Stimulated activated memory B cell treated with anti-CD40 and anti-IgM and Interleukin-4, amounts not matched to agents 10 μg/mL and 1 μg/mL and 100 μg/mL, for 72 hours (primary cell): ENCODE measurements around the gene PCDH15.
"Not testable (repeated sequence)": the region's sequence is repeated elsewhere in the genome, so short reads cannot be mapped to it uniquely, and the experiment has no call there.

Source experiments
- ATAC-seq: fragments of 150-1000 bp; cut with Tn5 transposase; 2 replicates; pipeline ENCODE4 v1.10.0; 2021
- H3K27ac Mint-ChIP-seq: one replicate; pipeline ENCODE4 v1.8.0; 2022; ENCODE audit warnings: mild to moderate bottlenecking, mixed read lengths
- H3K27me3 Mint-ChIP-seq: one replicate; pipeline ENCODE4 v1.8.0; 2022; ENCODE audit warnings: mixed read lengths
- H3K36me3 Mint-ChIP-seq: one replicate; pipeline ENCODE4 v1.8.0; 2022; ENCODE audit warnings: mixed read lengths
- H3K4me1 Mint-ChIP-seq: one replicate; pipeline ENCODE4 v1.8.0; 2022; ENCODE audit warnings: mixed read lengths
- H3K4me3 Mint-ChIP-seq: one replicate; pipeline ENCODE4 v1.8.0; 2022; ENCODE audit warnings: mild to moderate bottlenecking, moderate library complexity, mixed read lengths
- H3K9me3 Mint-ChIP-seq: one replicate; pipeline ENCODE4 v1.8.0; 2022; ENCODE audit warnings: mixed read lengths

Gene PCDH15

GRCh38 chr10:54441275-54441674, 359.8 kb downstream of the PCDH15 start:
- no peaks in the 10 kb centered on the region for H3K36me3 Mint-ChIP-seq
- H3K27ac Mint-ChIP-seq: no peak overlapping the region
- no peaks in the 10 kb centered on the region for H3K9me3 Mint-ChIP-seq
- no peak for ATAC-seq
- no peaks in the 10 kb centered on the region for H3K4me1 Mint-ChIP-seq
- no peak overlapping the region for H3K4me3 Mint-ChIP-seq
- H3K27me3 Mint-ChIP-seq: no peaks in the 10 kb centered on the region

GRCh38 chr10:54434782-54435181, 366.2 kb downstream of the PCDH15 start:
- peaks cover 6% of the 10 kb centered on the region for H3K9me3 Mint-ChIP-seq
- no peaks in the 10 kb centered on the region for H3K4me1 Mint-ChIP-seq
- no peak overlapping the region for H3K27ac Mint-ChIP-seq
- no peaks in the 10 kb centered on the region for H3K27me3 Mint-ChIP-seq
- no peak for ATAC-seq
- H3K36me3 Mint-ChIP-seq: no peaks in the 10 kb centered on the region
- no peak overlapping the region for H3K4me3 Mint-ChIP-seq

- ATAC-seq: no peak
- Mint-ChIP-seq H3K4me3 (no peak overlapping the region), H3K27ac (no peak overlapping the region), H3K36me3 (no peaks in the 10 kb centered on the region), H3K4me1 (no peaks in the 10 kb centered on the region), H3K9me3 (peaks cover 3% of the 10 kb centered on the region), H3K27me3 (no peaks in the 10 kb centered on the region)
Observed at GRCh38 chr10:54415483-54415882, 385.5 kb downstream of the PCDH15 start.

- H3K27ac Mint-ChIP-seq: no peak overlapping the region
- H3K36me3 Mint-ChIP-seq: no peaks in the 10 kb centered on the region
- no peaks in the 10 kb centered on the region for H3K27me3 Mint-ChIP-seq
- H3K4me3 Mint-ChIP-seq: no peak overlapping the region
- peaks cover 5% of the 10 kb centered on the region for H3K9me3 Mint-ChIP-seq
- no peaks in the 10 kb centered on the region for H3K4me1 Mint-ChIP-seq
- no peak for ATAC-seq
Observed at GRCh38 chr10:54402576-54402975, 398.5 kb downstream of the PCDH15 start.

- ATAC-seq: no peak
- no peaks in the 10 kb centered on the region for H3K27me3 Mint-ChIP-seq
- no peaks in the 10 kb centered on the region for H3K4me1 Mint-ChIP-seq
- no peak overlapping the region for H3K4me3 Mint-ChIP-seq
- H3K36me3 Mint-ChIP-seq: no peaks in the 10 kb centered on the region
- no peak overlapping the region for H3K27ac Mint-ChIP-seq
- peaks cover 6% of the 10 kb centered on the region for H3K9me3 Mint-ChIP-seq
Observed at GRCh38 chr10:54396031-54396430, 405.0 kb downstream of the PCDH15 start.

GRCh38 chr10:54394598-54394997, 406.4 kb downstream of the PCDH15 start:
- H3K36me3 Mint-ChIP-seq, ATAC-seq, H3K4me3 Mint-ChIP-seq, H3K27ac Mint-ChIP-seq, H3K4me1 Mint-ChIP-seq, H3K9me3 Mint-ChIP-seq, H3K27me3 Mint-ChIP-seq: not testable (repeated sequence)

- H3K27me3 Mint-ChIP-seq: no peaks in the 10 kb centered on the region
- H3K36me3 Mint-ChIP-seq: no peaks in the 10 kb centered on the region
- no peaks in the 10 kb centered on the region for H3K4me1 Mint-ChIP-seq
- peaks cover 2% of the 10 kb centered on the region for H3K9me3 Mint-ChIP-seq
- H3K27ac Mint-ChIP-seq: no peak overlapping the region
- no peak overlapping the region for H3K4me3 Mint-ChIP-seq
- no peak for ATAC-seq
Observed at GRCh38 chr10:54372179-54372578, 428.9 kb downstream of the PCDH15 start.

GRCh38 chr10:54368984-54369383, 432.0 kb downstream of the PCDH15 start:
- H3K4me1 Mint-ChIP-seq: no peaks in the 10 kb centered on the region
- H3K27me3 Mint-ChIP-seq: no peaks in the 10 kb centered on the region
- H3K27ac Mint-ChIP-seq: no peak overlapping the region
- no peak overlapping the region for H3K4me3 Mint-ChIP-seq
- H3K9me3 Mint-ChIP-seq: peaks cover 5% of the 10 kb centered on the region
- ATAC-seq: no peak
- H3K36me3 Mint-ChIP-seq: no peaks in the 10 kb centered on the region

GRCh38 chr10:54363390-54363789, 437.6 kb downstream of the PCDH15 start:
- H3K4me1 Mint-ChIP-seq: no peaks in the 10 kb centered on the region
- no peak overlapping the region for H3K4me3 Mint-ChIP-seq
- H3K27ac Mint-ChIP-seq: no peak overlapping the region
- no peaks in the 10 kb centered on the region for H3K36me3 Mint-ChIP-seq
- no peaks in the 10 kb centered on the region for H3K27me3 Mint-ChIP-seq
- H3K9me3 Mint-ChIP-seq: peaks cover 2% of the 10 kb centered on the region
- ATAC-seq: no peak

- H3K27me3 Mint-ChIP-seq: no peaks in the 10 kb centered on the region
- no peak overlapping the region for H3K27ac Mint-ChIP-seq
- no peaks in the 10 kb centered on the region for H3K36me3 Mint-ChIP-seq
- no peak for ATAC-seq
- H3K4me3 Mint-ChIP-seq: no peak overlapping the region
- peaks cover 16% of the 10 kb centered on the region for H3K9me3 Mint-ChIP-seq
- H3K4me1 Mint-ChIP-seq: no peaks in the 10 kb centered on the region
Observed at GRCh38 chr10:54342058-54342457, 459.0 kb downstream of the PCDH15 start.

GRCh38 chr10:54335296-54335695, 465.7 kb downstream of the PCDH15 start:
- Mint-ChIP-seq H3K4me3 (no peak overlapping the region), H3K4me1 (no peaks in the 10 kb centered on the region), H3K36me3 (no peaks in the 10 kb centered on the region), H3K9me3 (peaks cover 11% of the 10 kb centered on the region), H3K27ac (no peak overlapping the region), H3K27me3 (no peaks in the 10 kb centered on the region)
- ATAC-seq: no peak

GRCh38 chr10:54319341-54319740, 481.7 kb downstream of the PCDH15 start:
- Mint-ChIP-seq H3K27ac (no peak overlapping the region), H3K36me3 (no peaks in the 10 kb centered on the region), H3K9me3 (peaks cover 2% of the 10 kb centered on the region), H3K4me1 (no peaks in the 10 kb centered on the region), H3K27me3 (no peaks in the 10 kb centered on the region), H3K4me3 (no peak overlapping the region)
- ATAC-seq: no peak

GRCh38 chr10:54318470-54318869, 482.6 kb downstream of the PCDH15 start:
- Mint-ChIP-seq H3K9me3 (peaks cover 2% of the 10 kb centered on the region), H3K4me1 (no peaks in the 10 kb centered on the region), H3K27me3 (no peaks in the 10 kb centered on the region), H3K4me3 (no peak overlapping the region), H3K36me3 (no peaks in the 10 kb centered on the region), H3K27ac (no peak overlapping the region)
- no peak for ATAC-seq

- no peak overlapping the region for H3K4me3 Mint-ChIP-seq
- H3K9me3 Mint-ChIP-seq: peaks cover 5% of the 10 kb centered on the region
- ATAC-seq: no peak
- no peaks in the 10 kb centered on the region for H3K36me3 Mint-ChIP-seq
- H3K4me1 Mint-ChIP-seq: no peaks in the 10 kb centered on the region
- no peaks in the 10 kb centered on the region for H3K27me3 Mint-ChIP-seq
- no peak overlapping the region for H3K27ac Mint-ChIP-seq
Observed at GRCh38 chr10:54314430-54314829, 486.6 kb downstream of the PCDH15 start.

GRCh38 chr10:54284526-54285193, 516.4 kb downstream of the PCDH15 start:
- no peak for ATAC-seq
- Mint-ChIP-seq H3K27me3 (no peaks in the 10 kb centered on the region), H3K9me3 (peaks cover 3% of the 10 kb centered on the region)

GRCh38 chr10:54282012-54282411, 519.0 kb downstream of the PCDH15 start:
- no peaks in the 10 kb centered on the region for H3K27me3 Mint-ChIP-seq
- ATAC-seq: no peak
- peaks cover 3% of the 10 kb centered on the region for H3K9me3 Mint-ChIP-seq
- H3K4me3 Mint-ChIP-seq: no peak overlapping the region
- H3K4me1 Mint-ChIP-seq: no peaks in the 10 kb centered on the region
- H3K27ac Mint-ChIP-seq: no peak overlapping the region
- no peaks in the 10 kb centered on the region for H3K36me3 Mint-ChIP-seq

More at GRCh38 chr10:54284526-54285193, 516.4 kb downstream of the PCDH15 start:
- Mint-ChIP-seq H3K4me3 (no peak overlapping the region), H3K4me1 (no peaks in the 10 kb centered on the region), H3K27ac (no peak overlapping the region), H3K36me3 (no peaks in the 10 kb centered on the region)

- no peak for ATAC-seq
- no peaks in the 10 kb centered on the region for H3K36me3 Mint-ChIP-seq
Observed at GRCh38 chr10:54266395-54266794, 534.6 kb downstream of the PCDH15 start.

More at GRCh38 chr10:54266395-54266794, 534.6 kb downstream of the PCDH15 start:
- H3K4me1 Mint-ChIP-seq: no peaks in the 10 kb centered on the region
- no peak overlapping the region for H3K27ac Mint-ChIP-seq
- no peaks in the 10 kb centered on the region for H3K27me3 Mint-ChIP-seq
- H3K4me3 Mint-ChIP-seq: no peak overlapping the region
- H3K9me3 Mint-ChIP-seq: peaks cover 3% of the 10 kb centered on the region
